GM19395 (cell line): ENCODE results near the gene LGR5.
A peak's percentile ranks its signal among the peaks of the same experiment; 100 is the strongest.

Source experiments
- ATAC-seq: cut with Tn5 transposase; IDR thresholded peaks from one replicate; pipeline ENCODE4 v1.9.1; 2021; ENCODE audit warnings: mild to moderate bottlenecking, moderate library complexity; ENCODE audit not compliant: unreplicated experiment

Gene LGR5

DNA sequence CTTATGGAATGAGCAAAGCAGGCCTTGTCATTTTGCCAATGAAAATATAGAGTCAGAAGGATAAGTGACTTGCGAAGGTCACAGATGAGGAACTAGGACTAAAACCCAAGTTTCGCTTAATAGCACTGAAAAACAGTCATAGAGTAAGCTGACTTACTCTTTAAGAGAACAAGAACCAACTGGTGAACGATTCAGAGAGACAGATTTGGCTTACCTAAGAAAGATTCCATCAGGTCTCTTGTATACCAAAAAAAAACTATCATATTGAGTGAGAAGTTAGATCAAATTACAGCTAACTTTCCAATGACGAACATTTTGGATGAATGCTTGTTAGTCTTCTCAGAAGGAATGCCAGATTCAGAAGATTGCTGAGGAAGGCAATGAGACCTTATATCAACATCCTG is 149.9 kb downstream of the LGR5 start:
- no peak for ATAC-seq

DNA sequence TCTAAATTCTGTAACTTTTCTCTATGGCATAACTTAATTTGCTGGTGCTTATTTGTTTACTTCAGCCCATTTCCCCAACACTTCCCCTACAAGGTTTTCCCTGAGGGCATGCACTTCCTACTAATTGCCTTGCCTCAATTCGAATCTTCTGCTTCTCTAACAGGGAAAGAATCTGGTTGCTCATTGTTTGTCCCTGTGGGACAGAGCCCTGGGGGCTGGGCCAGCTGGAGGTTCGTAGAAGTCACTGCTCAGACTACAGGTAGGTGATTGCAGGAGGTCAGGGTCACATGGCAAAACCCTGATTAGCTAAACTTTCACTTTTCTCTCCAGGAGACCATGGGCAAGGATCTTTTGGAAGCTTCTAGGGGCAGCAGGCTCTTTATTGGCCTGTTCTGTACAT is 152.0 kb downstream of the LGR5 start:
- no peak for ATAC-seq

DNA sequence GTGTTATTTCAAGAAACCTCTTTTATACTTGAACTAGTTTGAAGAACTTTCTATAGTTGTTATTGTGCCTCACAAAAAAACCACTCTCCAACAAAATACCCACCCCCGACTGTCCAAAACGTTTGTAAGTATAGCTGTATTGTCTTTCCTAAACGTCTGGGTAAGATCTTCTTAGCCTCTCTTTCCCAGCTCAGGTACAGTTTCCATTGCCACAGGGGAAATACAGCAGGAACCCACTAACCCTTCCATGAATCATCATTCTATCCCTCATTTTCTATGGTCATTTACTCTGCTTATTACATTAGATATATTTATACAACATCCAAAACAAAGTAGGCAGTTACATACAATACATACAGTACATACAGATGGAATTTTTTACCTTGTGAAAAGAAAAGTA is 153.2 kb downstream of the LGR5 start:
- ATAC-seq: no peak

DNA sequence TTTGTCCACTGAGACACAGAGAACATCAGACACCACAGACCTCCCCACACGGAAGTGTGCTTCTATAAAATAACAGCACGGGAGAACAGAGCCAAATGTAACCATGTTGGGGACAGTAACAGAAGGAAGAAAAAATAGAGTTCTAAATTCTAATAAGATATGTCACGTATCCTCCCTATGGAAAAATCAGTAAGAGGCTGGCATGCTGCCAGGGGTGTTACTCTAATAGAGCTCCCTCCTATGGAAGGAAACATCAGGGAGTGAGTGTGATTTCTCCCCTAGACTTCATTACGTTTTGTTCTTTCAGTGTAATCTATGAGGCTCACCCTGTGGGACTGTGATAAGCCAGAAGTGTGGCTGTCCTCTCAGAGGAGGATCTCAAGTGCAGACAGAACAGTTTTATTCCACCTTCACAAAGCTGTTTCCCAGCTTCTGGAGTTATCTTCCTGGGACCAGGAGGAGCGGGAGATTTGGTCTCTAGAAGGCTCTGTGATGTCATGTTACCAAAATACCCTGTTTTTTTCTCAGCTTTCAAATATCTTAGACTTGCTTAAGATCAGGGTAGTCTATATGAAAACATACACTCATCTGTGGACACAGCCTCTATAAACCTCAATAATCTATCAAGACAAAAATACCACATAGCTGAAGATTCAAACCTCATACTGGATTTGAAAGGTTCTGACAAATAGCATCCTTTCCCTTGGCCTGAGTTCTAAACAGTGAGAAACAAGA is 154.8 kb downstream of the LGR5 start:
- no peak for ATAC-seq

DNA sequence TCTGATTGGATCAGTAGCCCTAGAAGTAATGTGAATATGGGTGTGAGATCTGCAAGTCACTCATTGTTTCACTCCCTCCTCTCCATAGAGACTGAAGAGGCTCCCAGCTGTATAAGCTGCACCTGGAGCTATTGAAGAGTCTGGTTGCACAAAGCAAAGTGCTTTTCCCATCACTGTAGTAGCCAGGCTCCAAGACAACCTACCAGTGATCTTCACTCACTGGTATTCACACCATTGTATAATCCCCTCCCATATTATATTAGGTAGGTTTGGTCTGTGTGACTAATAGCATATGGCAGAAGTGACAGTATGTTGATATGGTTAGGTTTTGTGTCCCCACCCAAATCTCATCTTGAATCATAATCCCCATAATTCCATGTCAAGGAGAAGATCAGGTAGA is 159.6 kb downstream of the LGR5 start:
- ATAC-seq: no peak

DNA sequence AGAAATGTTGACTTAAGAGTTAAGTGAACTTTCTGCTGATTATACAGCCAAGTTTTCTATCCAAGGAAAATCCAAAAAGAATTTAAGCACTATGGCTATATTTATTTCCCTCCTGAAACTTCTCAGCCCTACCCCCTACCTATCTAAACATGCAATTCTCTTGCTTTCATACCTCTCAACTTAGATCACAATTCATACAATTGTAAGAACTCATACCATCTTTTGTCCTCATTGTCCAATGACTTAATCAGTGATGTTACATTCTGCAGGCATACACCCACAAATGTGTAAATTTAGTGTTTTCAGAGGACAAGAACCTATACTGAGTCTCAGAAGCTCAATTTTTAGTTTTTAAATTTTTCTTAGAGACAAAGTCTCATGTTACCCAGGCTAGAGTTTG is 161.9 kb downstream of the LGR5 start:
- ATAC-seq: no peak

DNA sequence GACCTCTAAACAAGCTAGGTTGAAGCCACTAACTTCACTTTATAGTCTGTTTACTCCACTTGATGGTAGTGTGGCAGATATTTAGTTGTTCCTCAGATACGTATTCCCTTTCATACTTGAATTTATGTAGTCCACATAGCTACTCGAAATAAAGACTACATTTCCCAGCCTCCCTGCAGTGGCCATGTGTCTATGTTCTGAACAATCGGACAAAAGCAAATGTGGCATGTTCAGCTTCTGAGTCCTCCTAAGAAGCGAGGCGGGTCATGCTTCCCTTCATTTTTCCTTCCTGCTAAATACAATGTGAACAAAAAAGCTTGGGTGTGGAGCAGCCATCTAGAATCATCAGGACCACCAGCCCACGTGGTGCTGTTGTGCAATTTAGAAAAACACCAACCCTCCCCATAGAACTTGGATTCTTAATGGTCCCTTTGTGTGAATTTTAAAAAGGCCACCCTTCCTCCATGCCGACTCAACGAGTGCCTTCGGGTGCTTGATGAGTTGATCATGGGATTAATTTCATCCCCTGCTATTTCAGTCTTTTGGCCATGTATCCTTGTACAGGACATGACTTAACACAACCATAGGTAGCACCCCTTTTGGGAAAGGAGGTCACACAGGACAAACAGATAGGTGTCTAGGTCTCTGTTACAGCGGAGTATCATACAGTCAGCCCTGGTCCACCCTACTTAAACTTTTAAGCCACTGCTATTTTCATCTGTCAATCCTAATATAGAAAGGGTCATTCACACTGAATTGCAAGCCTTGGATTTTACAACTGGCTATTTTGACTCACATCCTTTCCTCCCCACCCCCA is 163.4 kb downstream of the LGR5 start:
- no peak for ATAC-seq

DNA sequence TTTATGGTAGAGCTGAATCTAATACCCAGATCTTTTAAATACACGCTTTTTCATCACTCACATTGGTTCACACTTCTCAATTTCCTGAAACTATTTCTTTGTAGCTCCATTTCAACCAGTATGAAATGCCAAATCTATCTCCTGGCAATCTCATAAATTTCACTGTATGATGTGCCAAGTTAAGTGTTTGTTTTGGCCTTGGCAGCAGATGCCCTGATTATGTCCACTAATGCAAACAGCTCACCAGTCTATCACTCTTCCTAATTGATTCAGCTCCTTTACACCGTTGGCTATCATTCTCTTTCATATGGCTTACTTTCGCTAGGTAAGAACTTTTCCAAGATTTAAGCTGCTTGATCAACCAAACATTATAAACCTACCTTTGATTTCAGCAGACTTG is 165.4 kb downstream of the LGR5 start:
- no peak for ATAC-seq

DNA sequence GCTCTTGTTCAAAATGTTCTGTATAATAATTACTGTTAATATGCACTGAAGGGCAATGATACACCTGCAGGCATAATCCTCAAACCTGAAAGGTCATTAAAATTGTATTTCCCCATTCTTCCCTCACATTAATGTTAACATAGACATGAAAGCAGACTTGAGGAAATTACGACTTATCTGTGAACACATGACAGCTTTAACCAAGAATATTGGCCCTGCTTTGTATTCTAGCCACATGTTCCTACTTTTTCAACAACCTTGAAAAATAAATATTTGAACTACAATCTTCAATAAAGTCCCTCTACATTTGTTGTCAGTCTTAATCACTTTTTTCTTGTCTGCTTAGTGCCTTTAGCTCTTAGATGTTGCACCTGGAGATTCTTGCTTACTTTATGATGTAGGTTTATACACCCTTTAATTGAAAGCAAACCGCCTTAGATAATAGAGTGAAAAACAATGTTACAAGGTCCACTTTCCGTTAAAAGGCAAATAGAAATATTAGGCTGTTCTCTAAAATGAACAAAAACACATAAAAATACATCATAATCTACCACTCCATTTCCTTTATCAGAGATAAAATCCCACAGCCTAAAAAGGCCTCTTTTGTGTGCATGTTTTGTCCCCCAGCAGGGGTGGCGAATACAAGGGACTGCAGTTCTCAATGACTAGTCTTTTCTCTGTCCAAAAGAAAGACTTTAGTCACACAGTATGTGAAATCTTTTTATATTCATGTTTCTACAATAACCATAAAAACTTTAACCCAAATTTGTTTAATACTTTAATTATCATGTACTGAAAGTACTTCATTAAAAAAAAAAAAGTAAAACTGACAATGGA is 168.1 kb downstream of the LGR5 start:
- ATAC-seq: no peak

DNA sequence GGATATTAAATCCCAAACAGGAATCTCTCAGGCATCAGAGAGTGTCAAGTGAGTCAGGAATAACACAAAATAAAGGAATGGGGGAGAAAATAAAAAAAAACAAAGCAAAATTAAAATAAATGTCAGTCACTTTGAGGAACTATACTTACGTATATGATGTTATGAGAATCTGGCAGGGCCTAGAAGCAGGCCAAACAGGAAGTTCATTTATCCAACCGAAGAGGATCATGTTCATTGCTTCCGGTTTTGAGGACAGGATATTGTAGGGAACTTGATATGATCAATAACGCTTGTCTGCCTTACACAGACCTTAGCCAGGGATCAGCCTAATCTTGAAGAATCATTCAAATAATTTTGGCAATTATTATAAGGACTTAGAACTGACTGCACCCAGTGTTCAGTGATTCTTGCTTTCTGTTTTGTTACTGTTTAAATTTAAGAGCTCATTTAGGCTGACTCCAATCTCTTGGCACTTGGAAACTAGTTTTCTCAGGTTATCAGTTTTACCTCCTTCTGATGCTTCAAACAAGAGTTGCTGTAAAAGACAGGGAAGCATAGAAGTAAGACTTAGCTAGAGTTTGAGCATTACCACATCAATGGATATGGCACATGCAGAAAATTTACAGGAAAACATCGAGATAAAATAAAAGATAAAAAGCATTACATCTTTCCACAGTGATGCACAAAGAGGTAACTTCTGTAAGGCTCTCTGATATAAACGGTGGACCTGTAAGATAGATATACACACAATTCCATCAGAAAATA is 170.6 kb downstream of the LGR5 start:
- no peak for ATAC-seq

DNA sequence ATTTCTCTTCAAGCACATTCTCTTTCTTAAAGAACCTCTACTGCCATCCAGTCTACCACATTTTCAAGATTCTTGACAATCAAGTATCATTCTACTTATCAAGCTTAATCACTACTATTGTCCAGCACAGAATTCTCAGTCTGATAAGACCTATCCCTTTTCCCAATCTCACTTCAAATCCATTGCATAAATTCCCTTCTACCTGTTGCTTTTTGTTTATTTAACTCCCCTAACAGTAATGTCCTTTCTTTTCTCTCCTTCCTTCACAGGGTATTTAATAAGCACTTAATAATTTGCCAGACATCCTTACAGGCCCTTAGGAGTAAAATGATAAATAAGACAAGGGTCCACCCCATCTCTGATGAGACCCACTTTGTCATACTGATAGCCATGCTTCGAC is 182.3 kb downstream of the LGR5 start:
- no peak for ATAC-seq

DNA sequence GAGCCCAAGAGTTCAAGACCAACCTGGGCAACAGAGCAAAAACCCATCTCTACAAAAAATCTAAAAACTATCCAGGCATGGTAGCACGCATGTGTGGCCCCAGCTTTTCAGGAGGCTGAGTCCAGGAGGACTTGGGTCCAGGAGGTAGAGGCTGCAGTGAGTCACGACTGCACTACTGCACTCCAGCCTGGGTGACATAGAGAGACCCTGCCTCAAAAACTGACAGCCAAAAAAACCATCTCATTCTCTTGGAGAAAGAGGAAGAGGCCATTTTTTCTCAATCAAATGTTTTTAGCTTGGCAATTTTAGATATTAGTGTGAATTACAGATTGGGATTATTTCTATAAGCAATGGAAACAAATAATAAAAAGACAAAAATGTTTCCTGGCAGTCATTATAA is 185.9 kb downstream of the LGR5 start:
- ATAC-seq: no peak

DNA sequence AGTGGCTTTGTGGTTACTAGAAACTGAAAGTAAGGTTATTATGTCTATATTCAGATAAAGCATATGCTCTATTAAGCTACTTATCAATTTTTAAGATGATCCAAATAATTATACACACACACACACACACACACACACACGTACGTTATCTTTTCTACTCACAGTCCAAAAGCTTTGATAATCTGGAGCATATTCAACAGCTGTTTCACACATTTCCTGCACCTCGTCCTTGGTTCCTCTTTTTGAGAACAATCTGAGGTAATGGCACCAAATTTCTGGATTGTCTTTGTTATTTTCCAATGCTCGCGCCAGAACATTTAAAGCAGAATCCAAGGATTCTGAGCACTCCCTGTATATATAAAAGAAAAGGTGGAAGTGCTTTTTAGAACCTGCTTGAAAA is 186.5 kb downstream of the LGR5 start:
- peak; percentile 74 for ATAC-seq

DNA sequence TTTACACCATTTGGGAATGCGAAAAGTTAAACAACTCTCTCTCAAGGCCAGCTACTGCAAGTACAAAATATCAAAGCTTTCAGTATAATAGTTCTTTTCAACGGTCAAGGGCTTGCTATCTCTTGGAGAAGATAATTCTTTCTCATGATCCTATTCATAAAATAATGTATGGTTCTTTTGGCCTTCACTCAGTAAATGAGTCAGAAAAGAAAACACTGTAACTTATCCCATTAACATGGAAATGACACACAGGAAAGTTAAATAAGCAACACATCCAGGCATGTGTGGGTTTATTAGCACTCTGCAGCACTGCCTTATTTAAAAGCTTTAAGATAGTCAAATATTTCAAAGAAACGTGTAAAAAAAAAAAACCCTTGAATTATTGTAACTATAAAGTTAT is 187.2 kb downstream of the LGR5 start:
- ATAC-seq: no peak

DNA sequence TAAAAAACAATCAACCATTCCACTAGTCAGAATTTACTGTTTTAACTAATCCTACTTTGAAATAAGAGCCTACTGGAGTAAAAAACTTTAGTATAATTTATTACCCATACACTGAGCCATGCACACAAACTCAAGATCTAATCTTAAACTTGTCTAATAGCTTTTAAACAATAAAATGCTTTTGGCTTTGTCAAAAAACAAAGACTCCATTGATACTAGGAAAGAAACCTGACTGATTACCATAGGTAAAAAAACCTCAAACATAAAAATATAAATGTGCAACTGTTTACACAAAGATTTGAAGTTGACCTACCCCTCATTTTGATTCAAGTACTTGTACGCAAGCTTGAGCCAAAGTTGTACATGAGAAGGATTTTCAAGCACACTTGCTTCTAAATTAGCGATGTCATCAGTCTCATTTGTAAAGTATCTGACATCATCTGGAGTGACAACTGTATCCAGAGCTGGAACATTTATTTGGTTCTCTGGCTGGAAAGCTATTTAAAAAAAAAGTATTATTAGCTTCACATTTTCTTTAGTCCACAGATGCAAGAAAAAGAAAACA is 187.9 kb downstream of the LGR5 start:
- no peak for ATAC-seq
